MM.1S (cell line): ENCODE data around the gene MAL.

Source experiments
- DNase-seq: peaks from one replicate; pipeline ENCODE4 v3.0.0-alpha.2; 2015
- H2AFZ ChIP-seq: fragments of 300-600 bp; sonication (generic); 2 replicates; pipeline ENCODE4 v1.6.0; 2016; ENCODE audit warnings: antibody characterized with exemption, low read length
- H3F3A ChIP-seq: fragments of 300-600 bp; sonication (generic); 2 replicates; pipeline ENCODE4 v1.6.1; 2016; ENCODE audit warnings: mild to moderate bottlenecking, antibody characterized with exemption, low read length, moderate library complexity, mixed read lengths; ENCODE audit not compliant: insufficient read depth
- H3K27ac ChIP-seq: fragments of 300-600 bp; sonication (generic); 2 replicates; pipeline ENCODE4 v1.5.1; 2016; ENCODE audit warnings: mild to moderate bottlenecking, low read length
- H3K27me3 ChIP-seq: fragments of 300-600 bp; sonication (generic); replicated peaks from 2 replicates; pipeline ENCODE4 v1.6.0; 2016; ENCODE audit warnings: low read length; ENCODE audit not compliant: insufficient read depth
- H3K36me3 ChIP-seq: fragments of 300-600 bp; sonication (generic); replicated peaks from 2 replicates; pipeline ENCODE4 v1.6.1; 2016; ENCODE audit warnings: mild to moderate bottlenecking, low read length, mixed read lengths; ENCODE audit not compliant: insufficient read depth
- H3K4me1 ChIP-seq: fragments of 300-600 bp; sonication (generic); 2 replicates; pipeline ENCODE4 v1.6.1; 2016; ENCODE audit warnings: low read length, mixed read lengths
- H3K4me2 ChIP-seq: fragments of 300-600 bp; sonication (generic); 2 replicates; pipeline ENCODE4 v1.6.0; 2016; ENCODE audit warnings: low read depth, low read length
- H3K4me3 ChIP-seq: fragments of 300-600 bp; sonication (generic); 2 replicates; pipeline ENCODE4 v1.5.1; 2016; ENCODE audit warnings: low read length, mixed read lengths
- H3K79me2 ChIP-seq: fragments of 300-600 bp; sonication (generic); 2 replicates; pipeline ENCODE4 v1.6.1; 2016; ENCODE audit warnings: mixed run types, low read length, mixed read lengths
- H3K9ac ChIP-seq: fragments of 300-600 bp; sonication (generic); 2 replicates; pipeline ENCODE4 v1.6.1; 2016; ENCODE audit warnings: low read length, mixed read lengths
- H3K9me2 ChIP-seq: fragments of 300-600 bp; sonication (generic); replicated peaks from 2 replicates; pipeline ENCODE4 v1.6.1; 2016; ENCODE audit warnings: mild to moderate bottlenecking, low read length, mixed read lengths; ENCODE audit not compliant: insufficient read depth
- H3K9me3 ChIP-seq: fragments of 300-600 bp; sonication (generic); replicated peaks from 2 replicates; pipeline ENCODE4 v1.6.1; 2016; ENCODE audit warnings: mild to moderate bottlenecking, low read length, mixed read lengths; ENCODE audit not compliant: insufficient read depth
- H4K20me1 ChIP-seq: fragments of 300-600 bp; sonication (generic); 2 replicates; pipeline ENCODE4 v1.6.1; 2016; ENCODE audit warnings: mild to moderate bottlenecking, low read length, moderate library complexity, mixed read lengths; ENCODE audit not compliant: insufficient read depth
- EZH2 ChIP-seq: fragments of 300-600 bp; sonication (generic); optimal IDR thresholded peaks from 2 replicates; pipeline ENCODE3; 2017; ENCODE audit warnings: low read depth, mild to moderate bottlenecking, antibody characterized with exemption, low read length, mixed read lengths
- EZH2phosphoT487 ChIP-seq: fragments of 300-600 bp; sonication (generic); IDR thresholded peaks from 2 replicates; pipeline ENCODE4 v1.6.1; 2018; ENCODE audit warnings: antibody characterized with exemption, low read length
- TF ChIP-seq, protein P1 (sequence below): fragments of 300-600 bp; sonication (generic); IDR thresholded peaks from 2 replicates; pipeline ENCODE4 v1.5.1; 2016; ENCODE audit warnings: antibody characterized with exemption, low read length, mixed read lengths

The MAL gene

GRCh38 chr2:95040426-95040825 is 14.9 kb downstream of the MAL start:
- no peaks in the 10 kb centered on the region for H3K36me3 ChIP-seq
- no peak overlapping the region for H3K9ac ChIP-seq
- no peaks in the 10 kb centered on the region for H3K4me1 ChIP-seq
- no peak for DNase-seq
- H3K4me2 ChIP-seq = no peak overlapping the region
- no peak overlapping the region for H3K27ac ChIP-seq
- no peaks in the 10 kb centered on the region for H3K9me3 ChIP-seq
- H2AFZ ChIP-seq = no peak overlapping the region
- H3F3A ChIP-seq = no peaks in the 10 kb centered on the region
- no peaks in the 10 kb centered on the region for H3K9me2 ChIP-seq
- H3K4me3 ChIP-seq = no peak overlapping the region
- TF ChIP-seq, protein P1, sequence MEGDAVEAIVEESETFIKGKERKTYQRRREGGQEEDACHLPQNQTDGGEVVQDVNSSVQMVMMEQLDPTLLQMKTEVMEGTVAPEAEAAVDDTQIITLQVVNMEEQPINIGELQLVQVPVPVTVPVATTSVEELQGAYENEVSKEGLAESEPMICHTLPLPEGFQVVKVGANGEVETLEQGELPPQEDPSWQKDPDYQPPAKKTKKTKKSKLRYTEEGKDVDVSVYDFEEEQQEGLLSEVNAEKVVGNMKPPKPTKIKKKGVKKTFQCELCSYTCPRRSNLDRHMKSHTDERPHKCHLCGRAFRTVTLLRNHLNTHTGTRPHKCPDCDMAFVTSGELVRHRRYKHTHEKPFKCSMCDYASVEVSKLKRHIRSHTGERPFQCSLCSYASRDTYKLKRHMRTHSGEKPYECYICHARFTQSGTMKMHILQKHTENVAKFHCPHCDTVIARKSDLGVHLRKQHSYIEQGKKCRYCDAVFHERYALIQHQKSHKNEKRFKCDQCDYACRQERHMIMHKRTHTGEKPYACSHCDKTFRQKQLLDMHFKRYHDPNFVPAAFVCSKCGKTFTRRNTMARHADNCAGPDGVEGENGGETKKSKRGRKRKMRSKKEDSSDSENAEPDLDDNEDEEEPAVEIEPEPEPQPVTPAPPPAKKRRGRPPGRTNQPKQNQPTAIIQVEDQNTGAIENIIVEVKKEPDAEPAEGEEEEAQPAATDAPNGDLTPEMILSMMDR = no peak
- TF ChIP-seq EZH2 = no peak
- no peak for TF ChIP-seq EZH2phosphoT487
- no peaks in the 10 kb centered on the region for H3K27me3 ChIP-seq
- H4K20me1 ChIP-seq = no peaks in the 10 kb centered on the region
- H3K79me2 ChIP-seq = no peaks in the 10 kb centered on the region

DNA sequence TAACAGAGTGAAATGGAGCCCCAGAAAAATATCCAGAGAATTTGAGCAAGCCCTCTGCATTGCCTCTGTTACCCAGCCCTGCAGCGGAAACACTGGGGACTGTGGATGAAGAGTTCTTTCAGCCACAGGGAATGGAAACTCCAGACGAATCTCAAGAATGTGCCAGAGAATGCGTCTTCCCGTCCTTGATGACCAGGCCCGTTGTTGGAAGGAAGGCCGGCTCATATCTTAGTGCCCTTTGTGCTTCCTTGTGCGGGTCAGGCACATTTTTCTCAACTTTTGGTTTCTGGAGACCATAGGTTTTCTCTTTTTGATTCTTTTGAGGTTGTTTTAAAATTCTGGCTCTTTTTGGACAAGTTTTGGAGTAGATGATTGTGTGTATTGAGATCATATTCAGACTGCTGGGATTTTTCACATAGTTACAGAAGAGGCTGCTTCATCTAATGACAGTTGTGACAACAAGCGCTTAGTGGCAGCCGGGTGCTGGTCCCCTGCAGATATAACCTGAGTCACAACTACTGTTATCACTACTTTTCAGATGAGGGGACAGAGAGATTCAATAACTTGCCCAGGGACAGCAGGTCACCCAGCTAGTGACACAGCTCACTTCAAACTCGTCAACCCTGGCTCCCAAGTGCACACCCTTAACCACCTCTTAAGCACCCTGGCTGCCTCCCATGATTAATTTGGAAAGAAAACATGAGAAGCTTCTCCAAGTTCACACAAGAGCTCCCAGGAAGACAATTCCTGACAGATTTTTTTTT is 15.7 kb downstream of the MAL start:
- no peak overlapping the region for H3K9ac ChIP-seq
- H3K79me2 ChIP-seq = no peaks in the 10 kb centered on the region
- H3K4me1 ChIP-seq = no peaks in the 10 kb centered on the region
- no peaks in the 10 kb centered on the region for H3K9me3 ChIP-seq
- H3K36me3 ChIP-seq = no peaks in the 10 kb centered on the region
- H3F3A ChIP-seq = no peaks in the 10 kb centered on the region
- H3K4me3 ChIP-seq = no peak overlapping the region
- no peaks in the 10 kb centered on the region for H3K9me2 ChIP-seq
- DNase-seq = no peak
- H2AFZ ChIP-seq = no peak overlapping the region
- H3K4me2 ChIP-seq = no peak overlapping the region
- TF ChIP-seq, protein P1 = no peak
- no peak for TF ChIP-seq EZH2
- TF ChIP-seq EZH2phosphoT487 = no peak
- H4K20me1 ChIP-seq = no peaks in the 10 kb centered on the region
- H3K27ac ChIP-seq = no peak overlapping the region
- no peaks in the 10 kb centered on the region for H3K27me3 ChIP-seq

DNA sequence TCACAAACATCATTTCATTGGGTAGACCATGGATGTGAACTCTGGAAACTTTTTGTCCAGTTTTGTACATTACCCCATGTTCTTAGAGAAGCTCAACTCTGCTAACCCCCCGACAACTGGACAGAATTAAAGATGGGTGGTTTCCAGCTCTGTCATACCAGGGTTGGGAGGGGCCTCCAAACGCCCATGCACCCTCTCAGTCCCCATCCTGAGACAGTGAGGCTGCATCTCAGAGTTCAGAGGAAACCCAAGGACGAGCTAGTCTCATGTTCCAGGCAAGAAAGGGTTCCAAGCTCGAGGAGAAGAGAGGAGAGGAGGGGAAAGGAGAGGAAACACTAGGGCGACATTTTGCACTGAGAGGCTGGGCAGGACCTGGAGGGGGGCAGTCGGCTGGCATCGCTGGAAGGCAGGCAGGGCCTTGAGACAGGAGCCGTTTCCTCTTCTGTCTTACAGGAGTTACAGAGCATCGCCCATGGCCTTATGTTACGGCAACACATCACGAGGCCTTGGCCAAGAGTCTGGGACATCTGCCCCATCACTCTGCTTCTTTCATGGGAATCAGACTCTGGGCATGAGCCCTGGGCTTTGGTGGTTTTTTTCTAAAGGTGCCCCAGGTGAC is 16.4 kb downstream of the MAL start:
- H3K4me3 ChIP-seq = no peak overlapping the region
- no peaks in the 10 kb centered on the region for H3K79me2 ChIP-seq
- H2AFZ ChIP-seq = no peak overlapping the region
- no peaks in the 10 kb centered on the region for H3F3A ChIP-seq
- no peaks in the 10 kb centered on the region for H3K9me2 ChIP-seq
- no peaks in the 10 kb centered on the region for H3K4me1 ChIP-seq
- no peaks in the 10 kb centered on the region for H3K36me3 ChIP-seq
- H3K27me3 ChIP-seq = no peaks in the 10 kb centered on the region
- H3K27ac ChIP-seq = no peak overlapping the region
- TF ChIP-seq EZH2phosphoT487 (no peak), EZH2 (no peak)
- TF ChIP-seq, protein P1 = no peak
- no peak overlapping the region for H3K4me2 ChIP-seq
- no peaks in the 10 kb centered on the region for H4K20me1 ChIP-seq
- no peak overlapping the region for H3K9ac ChIP-seq
- DNase-seq = no peak
- no peaks in the 10 kb centered on the region for H3K9me3 ChIP-seq
